GM19372 (cell line): Measurements from ENCODE around the gene LPP.

Source experiments
- ATAC-seq: cut with Tn5 transposase; IDR thresholded peaks from one replicate; pipeline ENCODE4 v1.9.1; 2021; ENCODE audit warnings: mild to moderate bottlenecking, low read depth, moderate library complexity; ENCODE audit not compliant: unreplicated experiment

Gene LPP

DNA sequence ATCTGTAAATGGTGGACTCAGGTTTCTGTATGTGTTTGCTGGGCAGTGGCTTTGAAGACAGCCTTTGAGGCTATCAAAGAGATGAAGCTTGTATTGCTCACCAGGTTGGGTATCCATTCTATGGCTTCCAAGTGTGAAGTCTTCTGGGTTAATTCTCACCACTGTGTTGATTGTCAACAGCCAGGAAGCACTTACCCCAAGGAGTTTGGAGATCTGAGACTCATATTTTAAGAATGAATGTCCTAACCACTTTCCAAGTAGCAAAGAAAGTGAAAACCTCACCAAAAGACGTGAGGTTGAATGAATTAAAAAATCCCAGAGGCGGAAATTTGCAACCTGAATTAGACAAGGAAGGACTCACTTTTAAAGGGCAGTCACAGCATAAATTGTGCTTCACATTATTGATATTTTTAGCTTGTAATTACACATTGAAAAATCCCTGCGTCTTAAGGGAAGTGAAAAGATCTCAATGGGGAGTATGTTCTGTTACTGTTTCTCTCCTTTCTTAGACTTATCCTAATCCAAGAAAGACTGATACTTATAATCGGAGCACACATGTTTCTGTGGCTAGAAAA is 713.8 kb downstream of the LPP start:
- no peak for ATAC-seq

DNA sequence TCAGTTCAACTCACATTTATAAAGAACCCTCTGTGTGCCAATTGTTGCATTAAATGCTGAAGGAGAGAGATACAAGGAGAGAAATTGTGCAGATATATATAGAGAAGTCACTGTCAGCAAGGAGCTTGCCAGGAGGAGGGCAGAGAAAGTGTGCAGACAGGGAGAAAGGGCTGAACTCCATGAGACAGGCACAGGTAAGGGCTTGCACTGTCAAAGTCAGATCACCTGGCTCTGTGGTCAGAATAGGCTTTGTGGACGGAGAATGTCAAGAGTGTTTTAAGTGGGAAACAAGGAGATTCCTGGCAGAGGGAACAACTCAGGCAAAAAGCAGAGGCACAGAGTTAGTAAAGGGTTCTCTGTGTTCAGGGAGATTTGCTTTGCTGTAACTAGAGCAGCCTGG is 714.8 kb downstream of the LPP start:
- ATAC-seq, result no peak

DNA sequence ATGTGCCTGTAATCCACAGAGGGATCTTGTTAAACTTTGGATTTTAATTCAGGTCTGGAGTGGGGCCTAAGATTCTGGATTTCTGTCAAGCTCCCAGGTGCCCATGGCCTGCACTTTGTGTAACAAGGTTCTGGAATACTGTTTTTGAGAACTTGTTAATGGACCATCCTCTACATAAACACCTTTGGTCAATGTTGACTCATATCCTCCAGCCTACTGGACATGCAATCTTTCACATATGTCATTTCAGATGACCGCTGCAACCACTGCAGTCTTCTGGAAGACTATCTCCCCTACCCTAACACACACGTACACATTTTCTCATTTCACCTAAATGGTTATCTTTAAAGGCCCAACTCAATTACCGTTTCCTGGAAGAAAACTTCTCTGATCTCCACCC is 715.7 kb downstream of the LPP start:
- ATAC-seq, result no peak

- ATAC-seq, result no peak
Observed at GRCh38 chr3:188870431-188870830, 716.5 kb downstream of the LPP start.

GRCh38 chr3:188874576-188874975 is 720.6 kb downstream of the LPP start:
- no peak for ATAC-seq

DNA sequence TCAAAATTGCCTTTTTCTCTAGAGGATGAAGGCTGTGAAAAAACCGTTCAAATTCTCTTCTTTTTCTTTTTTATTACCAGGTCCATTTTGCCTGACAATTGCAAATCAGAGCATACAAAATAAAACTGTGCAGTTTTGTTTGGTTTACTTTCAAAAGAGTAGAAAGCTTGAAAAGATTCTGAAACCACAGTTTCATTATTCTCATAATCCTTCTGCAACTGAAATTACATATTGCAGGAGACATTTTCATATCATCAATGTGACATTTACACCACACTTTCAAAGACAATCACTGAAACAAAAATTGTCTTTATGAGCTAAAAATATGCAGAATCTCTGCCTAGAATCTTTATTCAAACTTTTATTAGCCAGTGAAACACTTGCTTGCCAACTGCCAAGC is 721.5 kb downstream of the LPP start:
- no peak for ATAC-seq

DNA sequence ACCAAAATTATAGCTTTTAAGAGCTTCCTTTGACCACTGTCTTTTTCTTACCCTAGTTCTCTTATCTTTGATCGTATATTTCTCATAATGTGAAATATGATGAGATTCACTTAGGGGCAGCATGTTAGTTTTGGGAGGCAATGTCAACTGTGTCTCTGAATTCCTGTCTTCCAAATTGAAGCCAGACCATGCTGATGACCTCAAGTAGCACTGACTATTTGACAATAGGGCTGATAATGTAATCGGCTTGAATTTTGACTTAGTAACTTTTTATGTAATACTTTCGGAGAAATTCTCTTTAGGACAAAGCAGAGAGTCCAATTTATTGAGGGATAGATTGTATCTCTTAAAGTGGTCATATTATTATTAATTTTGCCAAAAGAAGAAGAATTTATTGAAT is 722.4 kb downstream of the LPP start:
- no peak for ATAC-seq

- ATAC-seq, result no peak
Observed at GRCh38 chr3:188877381-188877780, 723.4 kb downstream of the LPP start.

DNA sequence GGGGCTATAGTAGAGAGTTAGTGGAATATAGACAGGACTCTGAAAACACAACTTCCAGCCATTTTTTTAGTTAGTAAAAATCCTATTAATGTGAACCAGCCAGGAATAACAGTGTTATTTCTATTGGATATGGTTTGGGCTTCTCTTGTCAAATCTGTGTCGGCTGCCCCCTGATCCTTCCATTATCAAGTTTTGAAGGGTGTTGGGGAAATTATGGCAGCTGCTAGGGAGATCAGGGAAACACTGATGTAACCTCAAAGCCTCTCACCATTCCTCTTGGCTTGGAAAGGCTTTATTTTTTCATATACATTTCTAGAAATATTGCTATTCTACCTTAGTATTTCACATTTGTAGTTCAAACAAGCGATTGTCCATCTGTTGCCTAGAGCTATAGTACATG is 724.1 kb downstream of the LPP start:
- no peak for ATAC-seq

- no peak for ATAC-seq
Observed at GRCh38 chr3:188881954-188882641, 728.1 kb downstream of the LPP start.

- no peak for ATAC-seq
Observed at GRCh38 chr3:188884299-188885043, 730.5 kb downstream of the LPP start.

DNA sequence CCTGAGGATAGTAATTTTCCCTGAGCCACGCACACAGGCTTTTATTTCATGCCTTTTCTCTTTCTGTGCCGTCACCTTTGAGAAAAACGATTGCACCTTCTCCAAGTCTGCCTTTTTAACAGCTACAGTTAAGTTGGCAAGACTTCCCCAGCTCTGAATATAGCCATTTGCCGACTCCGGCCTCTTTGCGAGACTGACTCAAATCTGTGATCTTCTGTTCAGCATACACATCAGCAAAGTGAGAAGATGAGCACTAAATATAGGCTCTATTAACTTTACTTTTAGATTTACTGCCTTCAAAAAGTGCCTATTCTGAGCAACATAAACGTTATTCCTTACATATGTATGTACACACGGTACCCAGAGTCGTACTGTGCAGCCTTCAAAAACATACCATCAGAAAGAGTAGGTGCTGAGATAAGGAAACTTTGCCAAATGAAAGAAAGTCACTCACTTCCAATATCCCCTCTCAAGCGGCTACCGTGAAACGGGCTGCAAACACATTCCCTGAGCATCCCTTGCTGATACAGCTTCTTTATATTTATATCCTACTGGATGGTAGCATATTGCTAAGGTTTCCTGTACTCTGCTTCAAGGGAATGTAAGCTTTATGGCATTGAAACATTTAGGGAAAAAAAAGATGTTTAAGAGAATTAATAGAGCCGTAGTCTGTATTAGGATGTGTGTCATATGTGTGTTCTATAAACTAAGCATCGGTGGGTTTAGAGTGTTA is 734.5 kb downstream of the LPP start:
- ATAC-seq, result no peak

DNA sequence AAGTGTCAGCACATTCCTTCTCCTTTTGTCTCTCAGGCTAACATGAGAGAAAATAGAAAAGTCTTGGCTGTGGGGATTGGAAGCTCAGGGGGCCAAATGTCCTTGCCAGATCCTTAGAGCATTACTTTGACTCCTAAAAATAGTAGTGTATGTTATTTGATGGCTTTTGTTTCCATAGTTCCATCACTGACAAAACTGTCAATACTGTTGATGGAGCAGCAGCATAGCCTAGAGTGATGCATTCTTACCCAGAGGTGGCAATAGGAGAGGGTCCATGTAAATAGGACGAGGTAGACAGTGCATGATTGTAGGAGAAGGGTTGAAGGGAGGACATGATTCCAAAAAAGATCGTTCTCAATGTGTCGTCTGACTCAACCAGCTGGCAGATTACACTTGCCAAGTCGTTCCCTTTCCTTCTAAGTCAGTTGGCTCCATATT is 735.1 kb downstream of the LPP start:
- no peak for ATAC-seq

- no peak for ATAC-seq
Observed at GRCh38 chr3:188890572-188891270, 736.8 kb downstream of the LPP start.

DNA sequence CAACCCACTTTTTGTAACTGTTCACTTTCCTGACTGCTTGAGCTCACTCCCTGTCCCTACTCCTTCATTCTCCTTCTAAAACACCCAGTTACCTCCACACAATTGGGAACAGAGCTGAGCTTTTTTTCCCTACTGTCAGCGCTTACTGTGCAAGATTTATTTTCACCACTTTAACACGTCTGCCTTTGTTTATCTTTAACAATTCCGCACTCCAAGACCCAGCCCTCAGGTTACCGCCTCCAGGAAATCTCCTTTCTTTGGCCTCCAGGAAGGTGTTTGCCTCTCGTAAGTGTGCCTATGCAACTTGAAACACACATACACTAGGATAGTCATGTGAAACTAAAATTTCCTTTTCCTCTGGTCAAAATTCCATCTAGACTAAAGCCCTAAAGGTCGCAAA is 745.9 kb downstream of the LPP start:
- ATAC-seq, result no peak

DNA sequence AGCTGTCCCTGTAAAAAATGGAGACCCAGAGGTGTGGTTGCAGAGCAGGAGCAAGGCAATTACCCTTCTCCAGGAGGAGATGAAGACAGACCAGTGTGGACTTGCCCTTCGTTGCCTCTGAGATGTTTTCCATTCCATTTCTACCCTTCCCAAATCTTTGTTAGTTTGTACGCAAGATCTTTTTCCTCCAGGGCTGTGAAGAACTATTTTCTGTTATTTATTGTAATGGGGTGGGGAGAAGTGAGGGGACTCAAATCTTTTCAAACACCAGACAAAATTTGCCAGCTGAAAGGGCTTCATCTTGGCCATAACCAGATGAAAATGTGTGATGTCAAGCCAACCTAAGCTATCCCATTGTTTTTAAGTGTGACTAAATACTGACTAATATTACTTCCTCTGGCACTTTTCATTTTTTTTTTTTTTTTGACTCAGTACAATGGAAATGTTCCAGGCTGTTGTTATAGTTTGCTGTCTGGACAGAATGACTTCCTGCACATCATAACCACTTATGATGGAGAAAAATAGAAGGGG is 746.5 kb downstream of the LPP start:
- no peak for ATAC-seq

DNA sequence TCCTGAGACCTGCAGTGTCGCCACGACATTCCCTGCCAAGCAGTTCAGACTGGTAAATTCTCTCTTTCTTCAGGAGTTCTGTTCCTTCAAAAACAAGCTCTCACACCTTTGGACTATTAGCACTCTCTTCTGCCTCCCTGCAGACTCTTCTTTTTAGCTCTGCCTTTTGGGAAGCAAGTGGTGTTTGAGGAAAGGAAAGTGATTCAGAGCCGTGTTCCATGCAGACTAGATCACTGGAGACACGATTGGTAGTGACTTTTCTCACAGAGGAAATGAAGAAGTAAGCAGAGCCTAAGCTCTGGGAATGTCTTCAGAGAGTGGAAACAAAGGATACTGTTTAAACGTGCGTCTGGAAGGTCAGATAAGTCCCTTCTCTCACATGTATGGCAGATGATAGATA is 747.2 kb downstream of the LPP start:
- ATAC-seq, result no peak

GRCh38 chr3:188901671-188902287 is 747.8 kb downstream of the LPP start:
- ATAC-seq, result no peak

DNA sequence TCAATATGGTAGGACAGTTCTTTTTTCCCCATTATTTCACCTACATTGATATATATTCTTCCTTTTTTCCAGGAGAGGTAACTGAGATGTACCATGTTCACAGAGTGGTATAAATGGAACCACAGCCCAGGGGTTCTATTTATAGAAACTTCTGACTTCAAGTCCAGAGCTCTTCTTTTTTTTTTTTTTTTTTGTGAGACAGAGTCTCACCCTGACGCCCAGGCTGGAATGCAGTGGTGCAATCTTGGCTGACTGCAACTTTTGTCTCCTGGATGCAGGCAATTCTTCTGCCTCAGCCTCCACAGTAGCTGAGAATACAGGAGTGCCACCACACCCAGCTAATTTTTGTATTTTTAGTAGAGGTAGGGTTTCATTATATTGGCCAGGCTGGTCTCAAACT is 750.7 kb downstream of the LPP start:
- no peak for ATAC-seq

DNA sequence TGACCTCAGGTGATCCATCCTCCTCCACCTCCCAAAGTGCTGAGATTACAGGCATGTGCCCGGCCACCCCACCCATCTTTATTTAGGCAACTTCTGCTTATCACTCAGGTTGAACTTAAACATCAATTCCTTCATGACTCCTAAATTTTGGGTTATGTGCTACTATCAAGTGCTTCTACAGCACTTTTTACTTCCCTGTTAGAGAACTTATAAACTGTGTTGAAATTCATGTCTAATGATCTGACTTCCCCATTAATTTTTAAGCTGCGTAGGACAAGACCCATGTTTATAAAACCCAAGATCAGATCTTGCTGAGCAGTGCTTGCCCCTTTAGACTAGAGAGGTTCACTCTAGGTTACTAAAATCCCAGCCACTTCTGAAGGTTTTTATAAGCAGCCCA is 751.6 kb downstream of the LPP start:
- no peak for ATAC-seq
